GM19328 (cell line): ENCODE data around the gene AADAC.
"Not testable (repeated sequence)": the region's sequence is repeated elsewhere in the genome, so short reads cannot be mapped to it uniquely, and the experiment has no call there.

Experiments used
- ATAC-seq: cut with Tn5 transposase; IDR thresholded peaks from one replicate; pipeline ENCODE4 v1.9.1; 2021; ENCODE audit warnings: mild to moderate bottlenecking, moderate library complexity; ENCODE audit not compliant: unreplicated experiment

Gene AADAC

DNA sequence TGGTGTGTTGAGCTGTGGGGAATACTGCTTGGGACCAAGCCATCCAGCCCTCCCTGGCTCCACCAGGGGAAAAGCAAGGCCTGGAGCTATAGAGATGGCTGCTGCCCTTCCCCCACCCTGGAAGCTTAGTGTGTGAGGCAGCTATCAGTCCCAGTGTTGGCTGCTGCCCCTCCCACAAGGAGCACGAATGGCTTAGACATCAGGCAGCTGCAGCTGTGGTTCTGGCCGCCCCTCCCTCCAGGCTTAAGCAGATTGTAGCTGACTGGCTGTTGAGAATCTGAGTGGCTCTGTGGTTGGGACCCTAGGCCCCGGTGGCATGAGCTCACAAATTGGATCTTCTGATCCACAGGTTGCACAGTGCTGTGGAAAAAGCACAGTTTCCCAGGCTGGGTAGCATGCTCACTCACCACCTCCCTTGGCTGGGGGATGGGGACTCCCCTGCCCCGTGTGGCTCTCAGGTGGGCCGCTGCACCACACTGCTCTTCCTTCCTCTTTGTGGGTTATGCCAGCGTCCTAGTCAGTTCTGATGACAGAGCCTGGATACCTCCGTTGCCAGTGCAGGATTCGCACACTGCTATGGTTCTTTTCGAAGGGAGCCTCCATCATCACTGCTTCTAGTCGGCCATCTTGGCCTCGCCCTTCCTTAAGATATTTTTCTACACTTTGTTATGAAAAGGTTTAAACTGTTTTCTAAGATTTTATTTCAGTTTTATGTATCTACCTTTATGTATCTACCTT, 38.3 kb downstream of the AADAC start:
- ATAC-seq = no peak

DNA sequence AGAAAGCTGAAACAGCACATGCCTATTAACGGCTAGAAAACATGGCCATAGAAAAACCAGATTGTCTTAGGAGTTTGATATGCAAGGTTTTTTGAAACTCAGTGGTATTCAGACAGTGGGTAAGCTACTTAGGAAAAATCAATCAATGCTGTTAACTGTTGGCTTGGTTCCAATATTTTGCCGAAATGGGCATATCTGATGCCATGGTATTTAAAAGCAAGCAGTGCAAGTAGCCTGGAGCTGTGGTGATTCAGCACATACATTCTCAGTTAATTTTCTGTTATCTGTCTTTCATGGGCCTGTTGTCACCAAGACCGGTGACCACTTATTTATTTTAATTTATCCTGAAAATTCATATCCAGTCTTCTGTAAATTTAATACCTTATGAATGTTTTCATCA, 42.2 kb downstream of the AADAC start:
- no peak for ATAC-seq

DNA sequence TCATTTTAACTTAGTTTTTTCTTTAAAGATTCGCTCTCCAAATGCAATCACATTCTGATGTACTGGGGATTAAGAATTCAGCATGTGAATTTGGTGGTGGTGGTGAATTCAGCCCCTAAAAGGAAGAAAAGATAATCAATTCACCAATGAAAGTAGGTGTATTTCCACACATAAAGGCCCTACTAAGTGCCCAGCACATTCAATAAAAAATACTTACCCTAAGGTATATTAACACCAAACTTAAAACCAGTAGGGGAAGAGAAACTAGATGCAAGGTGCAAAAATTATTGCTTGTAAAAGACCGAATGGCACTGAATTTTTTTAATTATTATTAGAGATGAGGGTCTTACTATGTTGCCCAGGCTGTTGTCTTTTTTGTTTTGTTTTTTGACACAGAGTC, 42.7 kb downstream of the AADAC start:
- no peak for ATAC-seq

DNA sequence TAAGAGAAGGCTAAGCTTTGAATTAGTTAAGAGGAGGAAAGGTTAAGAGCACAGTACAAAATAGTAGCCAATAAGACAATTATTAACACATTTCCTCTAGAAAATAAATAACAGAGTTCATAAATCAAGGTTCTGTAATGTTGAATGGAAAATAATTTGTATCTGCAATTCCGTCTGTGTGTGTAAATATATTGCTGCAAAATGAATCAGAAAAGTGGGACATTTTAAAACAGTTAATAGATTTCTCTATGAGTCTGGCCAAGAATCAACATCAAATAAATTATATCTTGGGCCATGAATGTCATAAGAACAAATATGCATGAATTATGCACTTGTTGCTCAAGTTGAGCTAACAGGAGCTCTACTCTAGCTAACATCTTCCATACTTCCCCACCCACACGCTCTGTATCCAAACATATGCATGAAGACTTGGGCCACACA, 45.3 kb downstream of the AADAC start:
- no peak for ATAC-seq

DNA sequence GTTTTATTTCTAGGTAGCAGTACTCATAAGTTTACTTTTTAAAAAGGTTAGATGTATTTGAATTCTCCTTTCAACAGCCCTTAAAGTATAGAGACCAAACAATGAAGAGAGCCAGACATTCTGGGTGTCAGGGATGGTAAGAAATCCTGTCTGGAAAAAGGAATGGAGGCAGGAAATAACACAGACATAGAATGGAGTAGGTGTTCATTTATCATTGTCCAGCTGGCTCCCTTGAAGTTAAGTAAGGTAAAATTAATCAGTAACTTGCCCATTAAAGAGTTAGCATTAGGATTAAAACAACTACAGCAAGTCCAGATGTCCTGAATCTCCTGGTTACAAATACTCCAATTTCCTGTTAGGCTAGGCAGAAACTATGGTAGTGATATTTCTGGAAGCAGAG, 46.0 kb downstream of the AADAC start:
- no peak for ATAC-seq

DNA sequence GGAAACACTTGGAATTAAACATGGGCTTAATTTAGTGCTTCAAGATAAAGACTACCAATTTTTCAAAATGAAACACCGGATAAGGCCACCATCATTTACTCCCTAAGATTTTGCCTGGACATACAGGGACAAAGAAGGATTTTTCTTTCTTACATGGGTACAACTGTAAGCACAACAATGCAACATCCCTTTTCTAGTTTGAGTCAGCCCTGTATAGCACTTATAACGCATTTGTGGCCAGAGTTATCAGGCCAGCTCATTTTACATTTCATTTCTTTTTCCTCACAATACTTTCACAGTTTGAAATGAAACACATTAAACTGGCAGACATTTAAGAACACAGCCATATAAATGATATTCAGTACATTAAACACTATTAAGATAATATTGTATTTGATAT, 49.7 kb downstream of the AADAC start:
- no peak for ATAC-seq

DNA sequence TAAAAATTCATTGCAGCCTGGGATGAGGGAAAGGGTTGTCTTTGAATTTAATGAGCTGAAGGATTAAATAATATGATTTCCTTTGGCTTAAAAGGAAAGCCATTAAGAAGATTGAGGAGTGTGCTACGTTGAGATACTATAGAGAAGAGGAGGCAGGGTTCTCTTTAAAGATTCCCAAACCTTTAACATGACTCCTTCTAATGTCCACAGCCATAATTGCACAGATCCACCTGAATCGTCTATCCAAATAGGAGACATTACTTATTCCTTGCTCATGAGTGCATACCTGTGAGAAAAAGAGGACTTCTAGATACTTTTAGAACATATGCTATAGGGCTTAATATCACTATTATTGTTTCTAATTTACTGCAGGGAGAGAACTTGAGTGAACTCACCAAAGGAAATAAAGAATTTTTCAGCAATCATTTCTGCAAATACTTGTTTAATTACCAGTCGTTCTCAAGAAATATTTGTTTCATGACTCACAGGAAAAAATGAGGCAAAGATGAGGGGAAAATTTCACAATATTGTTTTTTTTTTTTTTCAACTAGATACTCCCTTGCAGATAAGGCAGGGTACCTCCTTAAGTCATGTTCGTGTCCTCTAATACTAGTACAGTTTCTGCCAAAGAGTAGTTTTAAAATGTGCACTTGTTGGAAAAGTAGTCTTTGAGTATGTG, 50.6 kb downstream of the AADAC start:
- ATAC-seq = no peak

DNA sequence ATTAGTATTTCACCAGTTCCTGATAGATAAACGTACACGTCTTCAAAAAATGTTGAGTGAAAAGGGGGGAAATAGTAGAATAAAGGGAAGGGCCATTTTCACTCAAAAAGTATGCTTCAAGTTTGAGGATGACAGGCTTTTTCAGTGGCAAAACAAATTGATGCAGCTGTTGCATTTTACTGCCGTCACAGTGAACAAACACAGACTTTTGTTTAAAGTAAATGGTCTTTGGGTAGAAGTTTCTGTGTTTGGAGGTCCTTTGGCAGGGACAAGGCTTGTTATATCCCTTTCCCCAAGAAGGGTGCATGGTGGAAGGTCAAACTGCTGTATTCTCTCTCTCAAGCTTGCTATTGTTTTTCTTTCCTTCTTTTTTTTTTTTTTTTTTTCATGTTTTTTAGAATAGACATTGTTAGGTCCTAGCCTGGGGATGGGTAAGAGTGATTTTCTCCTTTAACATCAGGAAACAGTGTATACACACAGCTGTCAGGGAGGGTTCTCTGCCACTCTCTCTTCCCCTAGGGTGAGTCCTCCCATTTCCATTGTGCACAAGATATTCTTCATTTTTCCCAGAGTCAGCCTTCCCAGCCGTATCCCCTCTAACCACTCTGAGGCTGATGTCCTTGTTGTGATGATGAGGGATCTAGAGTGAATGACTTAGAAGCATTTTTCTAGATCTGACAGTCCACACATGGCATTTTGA, 52.9 kb downstream of the AADAC start:
- no peak for ATAC-seq

DNA sequence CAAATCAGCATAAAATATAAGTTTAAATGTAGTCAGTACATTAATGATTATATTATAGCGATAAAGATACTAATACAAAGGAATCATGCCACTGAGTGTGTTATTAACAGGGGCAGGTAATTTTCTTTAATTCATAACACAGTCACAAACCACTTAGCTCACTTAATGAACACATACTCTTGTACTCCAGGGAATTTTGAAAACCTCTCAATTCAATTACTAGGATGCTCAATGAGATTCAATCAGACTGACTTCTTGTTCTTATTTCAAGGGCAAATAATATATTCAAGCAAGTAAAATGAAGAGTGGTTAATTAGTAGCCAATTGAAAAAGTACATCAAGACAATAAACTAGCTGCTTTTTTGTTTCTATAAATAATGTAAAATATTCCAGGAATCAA, 53.8 kb downstream of the AADAC start:
- no peak for ATAC-seq

DNA sequence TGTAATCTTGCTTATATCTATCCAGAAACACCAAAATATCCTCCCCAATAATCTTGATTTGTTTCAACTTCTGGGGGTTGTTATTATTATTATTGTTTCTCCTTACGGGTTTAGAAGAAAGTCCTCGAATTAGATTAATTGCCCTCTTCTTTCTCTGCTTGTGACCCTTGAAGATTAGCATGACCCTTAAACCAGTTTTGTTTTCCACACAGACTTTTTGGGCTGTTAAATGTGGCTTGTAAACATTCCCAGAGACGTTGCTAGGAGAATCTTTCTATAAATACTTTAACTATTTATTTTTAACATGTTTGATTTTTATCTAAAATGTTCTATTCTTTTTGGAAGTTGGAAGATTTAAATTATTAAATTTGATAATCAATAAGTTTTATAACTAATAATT, 55.3 kb downstream of the AADAC start:
- ATAC-seq = no peak

DNA sequence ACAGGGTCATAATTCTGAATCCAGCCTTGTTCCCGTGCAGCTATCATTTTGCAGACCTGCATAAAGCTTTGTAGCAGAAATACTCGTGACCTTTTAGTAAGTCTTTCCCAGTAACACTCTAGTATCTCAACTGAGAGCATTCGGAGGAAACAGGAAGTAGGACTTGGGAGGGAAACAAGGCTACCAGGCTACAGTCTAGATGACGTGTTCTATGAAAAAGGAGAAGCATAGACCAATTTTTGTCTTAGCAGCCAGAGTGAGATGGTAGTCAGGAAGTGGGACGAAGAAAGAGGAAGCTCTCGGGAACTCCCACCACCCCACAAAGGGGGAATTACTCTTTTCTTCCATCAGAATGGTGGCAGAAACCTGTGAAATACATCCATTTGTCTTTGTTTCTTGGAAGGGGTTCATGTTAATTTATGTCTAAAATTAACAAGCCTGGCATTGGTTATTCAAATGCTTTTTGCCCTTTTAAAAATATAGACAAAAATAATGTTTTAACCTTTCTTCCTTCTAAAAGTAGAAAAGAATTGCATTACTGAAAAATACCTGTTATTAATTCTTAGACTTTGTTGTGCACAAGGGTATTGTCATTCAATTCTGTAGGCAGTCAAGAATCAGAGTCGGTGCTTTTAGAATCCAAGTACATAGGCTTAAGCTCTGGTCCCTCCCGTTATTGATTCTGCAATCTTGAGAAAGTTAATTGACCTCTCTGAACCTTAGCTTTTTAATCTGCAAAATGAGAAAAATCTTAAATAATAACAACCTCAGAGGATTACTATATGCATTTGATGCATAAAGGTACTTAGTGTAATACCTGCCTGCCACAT, 57.9 kb downstream of the AADAC start:
- ATAC-seq = peak; percentile 81

DNA sequence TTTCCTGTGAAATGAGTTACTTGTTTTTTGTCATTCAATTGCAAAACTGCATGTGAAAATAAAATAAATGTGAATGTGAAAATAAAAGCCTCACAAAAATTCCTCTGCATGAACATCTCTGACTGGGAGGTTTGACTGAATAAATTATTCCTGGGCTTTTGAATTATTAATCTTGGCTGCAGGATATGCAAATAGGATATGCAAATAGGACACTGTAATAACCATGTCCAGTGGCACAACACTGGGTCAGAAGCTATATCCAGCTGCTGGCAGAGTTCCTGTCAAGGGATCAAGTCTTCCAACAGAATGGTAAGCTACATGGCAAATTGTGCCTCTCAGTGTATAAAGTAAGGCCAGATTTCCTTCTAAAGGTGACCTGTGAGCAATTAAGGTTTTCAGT, 59.5 kb downstream of the AADAC start, which contains the start of gene SUCNR1:
Gene SUCNR1, plus strand, starts transcription at position 246 of the 400 bp plus-strand sequence. CDS start 6,250 bp downstream, outside the sequence.
- ATAC-seq = no peak

DNA sequence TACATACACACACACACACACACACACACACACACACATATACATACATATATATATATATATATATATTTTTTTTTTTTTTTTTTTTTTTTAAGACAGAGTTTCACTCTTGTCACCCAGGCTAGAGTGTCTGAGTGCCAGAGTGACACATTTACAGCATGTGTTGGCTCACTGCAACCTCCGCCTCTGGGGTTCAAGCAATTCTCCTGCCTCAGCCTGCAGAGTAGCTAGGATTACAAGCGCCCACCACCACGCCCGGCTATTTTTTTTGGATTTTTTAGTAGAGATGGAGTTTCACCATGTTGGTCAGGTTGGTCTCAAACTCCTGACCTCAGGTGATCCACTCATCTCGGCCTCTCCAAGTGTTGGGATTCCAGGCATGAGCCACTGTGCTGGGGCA, 60.2 kb downstream of the AADAC start:
- ATAC-seq = not testable (repeated sequence)

DNA sequence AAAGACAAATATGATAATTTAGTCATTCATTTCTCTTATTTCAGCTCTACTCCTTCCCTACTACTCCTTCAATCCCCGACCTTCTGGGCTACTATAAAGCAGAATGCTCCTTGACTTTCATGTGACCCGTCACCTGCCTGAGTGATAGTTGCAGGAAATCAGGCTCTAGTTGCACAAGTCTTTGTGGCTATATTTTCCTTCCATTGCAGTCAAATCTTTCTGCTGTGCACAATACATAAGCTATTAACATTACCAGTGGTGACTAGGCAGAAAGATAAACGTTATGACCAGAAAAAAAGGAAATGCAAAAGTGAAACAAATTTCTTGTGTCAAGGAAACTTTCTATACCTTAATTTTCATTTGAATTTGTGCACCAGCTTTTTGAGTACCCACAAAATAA, 61.8 kb downstream of the AADAC start:
- no peak for ATAC-seq

DNA sequence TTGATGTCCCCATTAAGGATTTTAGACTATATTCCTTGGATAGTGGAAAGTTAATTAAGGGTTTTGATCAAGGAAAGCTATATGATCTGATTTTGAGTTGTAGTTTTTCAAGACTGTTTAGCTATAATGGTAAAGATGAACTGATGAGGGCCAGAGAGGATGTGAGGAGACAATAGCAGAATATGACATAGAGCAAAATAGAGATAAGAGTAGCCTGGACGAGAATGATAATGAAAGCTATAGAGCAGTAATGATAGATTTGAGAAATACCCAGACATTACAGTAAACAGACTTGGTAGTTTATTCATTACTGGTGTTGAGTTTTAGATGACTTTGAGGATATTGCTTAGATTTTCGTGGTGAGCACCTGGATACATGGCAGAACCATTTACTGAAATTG, 63.4 kb downstream of the AADAC start:
- ATAC-seq = no peak
